ENCODE data around the gene SGIP1. TPM values are rescaled to one million over a fixed set of nuclear protein-coding genes. Genes with fewer than 3 reads are reported as not detected.

SGIP1 gene
- total RNA-seq, 1 donor from 2014 or later = 32.8 TPM

- Mint-ChIP-seq H3K36me3 (ENCODE audit: low read depth, unreplicated experiment) (no peaks in the 10 kb centered on the region), H3K27ac (ENCODE audit: unreplicated experiment) (no peak overlapping the region), H3K4me3 (ENCODE audit: unreplicated experiment) (no peak overlapping the region), H3K27me3 (ENCODE audit: unreplicated experiment) (no peaks in the 10 kb centered on the region), H3K4me1 (ENCODE audit: unreplicated experiment) (peaks cover 8% of the 10 kb centered on the region), H3K9me3 (ENCODE audit: unreplicated experiment) (no peaks in the 10 kb centered on the region)
- no peak for DNase-seq (ENCODE audit: low spot score)
- no peak for TF ChIP-seq CTCF (IDR thresholded peaks at IDR 0.05; ENCODE audit: unreplicated experiment)
Observed at GRCh38 chr1:66500301-66500700, 33.7 kb upstream of the SGIP1 start.

GRCh38 chr1:66502086-66502485 lies 31.9 kb upstream of the SGIP1 start:
- no peaks in the 10 kb centered on the region for H3K9me3 Mint-ChIP-seq (ENCODE audit: unreplicated experiment)
- H3K27ac Mint-ChIP-seq (ENCODE audit: unreplicated experiment) = no peak overlapping the region
- no peaks in the 10 kb centered on the region for H3K36me3 Mint-ChIP-seq (ENCODE audit: low read depth, unreplicated experiment)
- no peak for TF ChIP-seq CTCF (IDR thresholded peaks at IDR 0.05; ENCODE audit: unreplicated experiment)
- H3K4me1 Mint-ChIP-seq (ENCODE audit: unreplicated experiment) = no peaks in the 10 kb centered on the region
- no peaks in the 10 kb centered on the region for H3K27me3 Mint-ChIP-seq (ENCODE audit: unreplicated experiment)
- H3K4me3 Mint-ChIP-seq (ENCODE audit: unreplicated experiment) = no peak overlapping the region
- no peak for DNase-seq (ENCODE audit: low spot score)

- peak; percentile 77 for TF ChIP-seq CTCF (IDR thresholded peaks at IDR 0.05; ENCODE audit: unreplicated experiment)
- H3K9me3 Mint-ChIP-seq (ENCODE audit: unreplicated experiment) = no peaks in the 10 kb centered on the region
- no peaks in the 10 kb centered on the region for H3K36me3 Mint-ChIP-seq (ENCODE audit: low read depth, unreplicated experiment)
- no peak overlapping the region for H3K27ac Mint-ChIP-seq (ENCODE audit: unreplicated experiment)
- H3K27me3 Mint-ChIP-seq (ENCODE audit: unreplicated experiment) = no peaks in the 10 kb centered on the region
- no peak overlapping the region for H3K4me3 Mint-ChIP-seq (ENCODE audit: unreplicated experiment)
- DNase-seq (ENCODE audit: low spot score) = peak; percentile 65
- H3K4me1 Mint-ChIP-seq (ENCODE audit: unreplicated experiment) = no peaks in the 10 kb centered on the region
Observed at GRCh38 chr1:66503841-66504470, 30.0 kb upstream of the SGIP1 start.

GRCh38 chr1:66505671-66506392 lies 28.1 kb upstream of the SGIP1 start:
- Mint-ChIP-seq H3K9me3 (ENCODE audit: unreplicated experiment) (no peaks in the 10 kb centered on the region), H3K4me1 (ENCODE audit: unreplicated experiment) (no peaks in the 10 kb centered on the region), H3K27ac (ENCODE audit: unreplicated experiment) (no peak overlapping the region), H3K36me3 (ENCODE audit: low read depth, unreplicated experiment) (no peaks in the 10 kb centered on the region), H3K27me3 (ENCODE audit: unreplicated experiment) (no peaks in the 10 kb centered on the region), H3K4me3 (ENCODE audit: unreplicated experiment) (no peak overlapping the region)
- no peak for TF ChIP-seq CTCF (IDR thresholded peaks at IDR 0.05; ENCODE audit: unreplicated experiment)
- no peak for DNase-seq (ENCODE audit: low spot score)

GRCh38 chr1:66506393-66506687 lies 27.6 kb upstream of the SGIP1 start:
- H3K9me3 Mint-ChIP-seq (ENCODE audit: unreplicated experiment) = no peaks in the 10 kb centered on the region
- no peak overlapping the region for H3K27ac Mint-ChIP-seq (ENCODE audit: unreplicated experiment)
- no peak for TF ChIP-seq CTCF (IDR thresholded peaks at IDR 0.05; ENCODE audit: unreplicated experiment)
- DNase-seq (ENCODE audit: low spot score) = no peak
- no peaks in the 10 kb centered on the region for H3K27me3 Mint-ChIP-seq (ENCODE audit: unreplicated experiment)
- H3K4me3 Mint-ChIP-seq (ENCODE audit: unreplicated experiment) = no peak overlapping the region
- H3K4me1 Mint-ChIP-seq (ENCODE audit: unreplicated experiment) = no peaks in the 10 kb centered on the region
- H3K36me3 Mint-ChIP-seq (ENCODE audit: low read depth, unreplicated experiment) = no peaks in the 10 kb centered on the region

Measured in endothelial cell (in vitro differentiated cells).